ENCODE results near the gene FATE1.
A peak's percentile ranks its signal among the peaks of the same experiment; 100 is the strongest.

Gene FATE1

DNA sequence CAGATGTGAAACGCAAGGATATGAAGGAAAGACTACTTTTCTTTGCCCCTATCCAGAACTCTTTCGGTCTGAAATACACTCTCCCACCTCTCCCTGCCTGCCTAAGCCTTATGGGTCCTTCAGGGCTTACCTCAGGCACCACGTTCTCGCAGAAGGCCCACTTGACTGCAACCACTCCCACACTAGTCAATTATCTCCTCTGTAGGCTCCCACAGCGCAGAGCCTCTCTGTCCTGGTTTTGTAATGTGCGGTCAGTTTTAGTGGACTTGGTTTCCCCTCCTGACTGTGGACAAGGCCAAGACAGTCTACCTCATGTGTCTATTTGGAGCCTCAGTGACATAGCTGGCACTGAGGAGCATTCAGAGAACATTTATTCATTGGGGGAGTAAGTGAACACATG is 29.8 kb downstream of the FATE1 start:
- no peak for DNase-seq

DNA sequence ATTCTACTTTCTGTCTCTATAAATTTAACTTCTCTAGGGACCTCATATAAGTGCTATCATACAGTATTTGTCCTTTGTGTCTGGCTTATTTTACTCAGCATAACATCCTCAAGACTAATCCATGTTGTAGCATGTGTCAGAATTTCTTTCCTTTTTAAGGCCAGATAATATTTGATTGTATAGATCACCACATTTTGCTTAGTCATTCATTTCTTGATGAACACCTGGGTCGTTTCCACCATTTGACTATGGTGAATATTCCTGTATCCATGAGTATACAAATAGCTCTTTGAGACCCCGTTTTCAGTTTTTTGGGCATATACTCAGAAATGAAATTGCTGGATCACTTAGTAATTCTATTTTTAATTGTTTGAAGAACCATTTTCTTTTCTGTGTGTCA is 30.7 kb downstream of the FATE1 start:
- DNase-seq: no peak

DNA sequence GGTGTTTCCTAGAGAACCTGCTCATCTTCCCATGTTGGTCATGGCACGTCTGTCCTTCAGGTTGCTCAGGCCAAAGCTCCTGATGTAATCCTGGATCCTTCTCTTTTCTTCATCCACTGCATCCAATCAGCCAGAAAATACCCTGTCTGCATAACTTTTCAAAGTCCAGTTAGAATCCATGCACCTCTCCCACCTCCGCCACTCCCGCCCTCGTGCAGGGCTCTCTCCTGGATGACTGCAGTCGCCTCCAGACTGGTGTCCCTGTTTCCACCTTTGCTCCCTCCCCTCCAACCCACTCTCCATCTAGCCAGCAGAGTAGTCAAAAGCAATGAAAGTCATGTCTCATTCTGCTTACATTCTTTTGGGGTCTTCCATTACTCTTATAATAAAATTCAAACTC is 34.7 kb downstream of the FATE1 start:
- no peak for DNase-seq

DNA sequence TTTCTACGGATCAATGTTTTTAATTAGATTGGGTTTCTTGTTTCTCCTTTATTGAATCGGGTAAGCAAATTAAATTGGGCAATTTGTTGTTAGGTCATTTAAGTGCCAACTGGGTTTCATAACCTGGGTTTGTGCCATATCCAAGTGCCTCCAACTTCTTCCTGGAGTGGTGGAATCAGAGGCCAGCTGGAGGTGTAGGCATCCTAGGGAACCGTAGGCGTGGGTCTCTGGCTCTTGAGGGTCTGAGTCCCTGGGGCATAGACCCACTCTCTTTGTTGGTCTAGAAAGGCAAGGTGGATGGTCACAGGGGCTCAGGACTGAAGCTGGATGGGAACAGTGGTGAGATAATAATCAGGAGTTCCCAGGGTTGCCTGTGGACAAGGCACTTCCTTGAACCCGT is 37.0 kb downstream of the FATE1 start:
- no peak for DNase-seq

DNA sequence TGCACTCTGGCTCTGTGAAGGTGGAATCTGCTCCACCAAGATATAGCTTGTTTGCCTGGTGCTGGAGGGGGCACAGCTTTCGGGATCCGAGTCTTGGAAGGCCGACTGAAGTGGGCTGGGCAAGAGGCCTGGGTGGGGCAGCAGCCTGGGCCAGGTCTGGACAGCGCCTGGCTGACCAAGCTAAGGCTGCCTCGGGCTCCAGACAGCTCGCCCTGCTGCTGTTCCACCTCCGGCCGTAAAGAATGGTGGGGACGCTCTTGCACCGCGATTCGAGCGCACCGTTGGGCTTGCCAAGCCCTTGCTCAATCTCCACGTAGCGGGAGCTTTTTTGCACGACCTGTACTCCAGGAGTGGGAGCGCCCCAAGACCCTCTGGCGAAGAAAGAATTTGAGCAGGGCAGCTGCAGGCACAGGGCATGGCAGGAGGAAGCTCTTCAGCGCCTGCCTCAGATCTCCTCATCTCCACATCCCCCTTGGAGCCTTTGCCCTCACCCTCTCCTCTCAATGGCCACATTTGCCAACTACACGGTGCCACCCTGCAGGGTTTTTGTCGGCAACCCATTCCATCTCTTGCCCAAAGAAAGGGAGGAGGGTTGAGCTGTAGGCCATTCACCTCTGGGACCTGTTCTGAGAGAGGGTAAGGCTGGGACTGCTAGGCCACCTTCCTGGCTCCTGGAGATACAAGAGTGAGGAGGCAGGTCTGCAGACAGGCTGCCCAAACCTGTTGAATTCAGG is 37.6 kb downstream of the FATE1 start:
- peak; percentile 26 for DNase-seq

DNA sequence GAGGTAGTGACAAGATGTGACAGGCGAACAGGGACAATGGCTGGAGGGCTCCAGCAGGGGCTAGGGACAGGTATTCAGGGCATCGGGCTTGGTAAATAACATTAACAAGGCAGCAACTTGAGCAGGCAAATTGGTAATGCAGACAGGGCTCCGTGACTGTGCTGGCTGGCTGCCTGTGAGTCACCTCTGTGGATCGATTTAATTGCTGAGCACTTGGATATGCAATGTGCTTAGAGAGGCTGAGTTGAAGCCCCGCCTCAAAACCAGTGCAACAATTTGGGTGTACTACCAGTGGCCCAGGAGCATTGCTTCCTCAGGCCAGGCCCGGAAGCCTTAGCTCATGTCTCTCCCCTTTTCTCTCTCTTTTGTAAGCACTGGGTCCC is 38.2 kb downstream of the FATE1 start:
- peak; percentile 63 for DNase-seq

DNA sequence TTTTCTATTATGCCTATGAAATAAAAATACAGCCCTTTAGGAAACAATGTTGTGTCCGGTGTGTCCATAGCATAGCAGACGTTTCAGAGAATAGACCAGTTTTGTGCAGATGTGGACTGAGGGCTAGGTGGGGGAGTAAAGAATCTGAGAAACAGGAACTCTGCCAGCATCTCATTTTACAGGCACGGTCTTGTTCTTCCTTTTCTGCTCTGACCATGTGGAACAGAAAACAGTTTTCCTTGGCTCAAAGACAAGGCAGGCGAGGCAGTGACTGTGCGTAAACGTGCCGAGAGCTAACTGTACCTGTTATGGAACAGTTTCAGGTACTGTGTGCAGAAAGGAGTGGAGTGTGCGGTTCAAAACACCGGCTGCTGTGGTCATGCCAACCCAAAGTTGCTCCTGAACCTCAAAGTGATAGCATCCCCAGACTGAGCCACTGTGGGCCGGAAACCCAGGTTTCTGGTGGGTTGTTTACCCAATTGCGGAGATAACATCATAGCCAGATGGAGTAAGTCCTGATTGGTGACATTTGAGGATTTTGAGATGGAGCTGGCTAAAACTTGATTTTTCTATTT is 38.9 kb downstream of the FATE1 start:
- DNase-seq: peak; percentile 42

DNA sequence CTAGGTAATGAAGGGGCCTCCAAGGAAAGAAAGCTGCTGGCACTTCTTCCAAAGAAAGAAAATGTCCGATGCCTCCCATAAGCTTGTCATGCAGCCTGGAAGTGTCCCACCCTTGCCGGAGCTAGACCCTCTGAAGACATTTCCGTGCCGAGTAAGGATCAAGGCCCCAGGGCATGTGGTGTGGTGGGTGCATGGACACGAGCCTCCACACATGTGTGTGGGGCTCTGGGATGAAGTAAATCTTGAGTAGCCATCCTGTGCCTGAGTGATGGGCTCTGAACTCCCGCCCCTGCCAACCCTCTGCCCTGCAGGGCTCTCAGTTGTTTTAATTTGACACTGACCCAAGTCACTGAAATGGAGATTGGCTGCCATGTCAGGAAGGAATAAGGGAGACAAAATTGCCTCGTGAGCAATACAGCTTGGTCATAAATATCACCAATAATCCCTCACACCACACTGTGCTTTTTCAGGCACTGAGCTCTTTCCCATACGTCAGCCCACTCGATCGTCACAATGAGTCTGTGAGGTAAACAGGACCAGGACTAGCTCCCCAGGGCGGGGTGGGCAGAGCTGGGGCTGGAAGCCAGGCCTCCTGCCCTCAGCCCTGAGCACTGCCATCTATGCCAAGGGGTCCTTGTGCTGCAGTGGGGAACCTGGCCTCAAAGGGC is 43.3 kb downstream of the FATE1 start:
- no peak for DNase-seq

DNA sequence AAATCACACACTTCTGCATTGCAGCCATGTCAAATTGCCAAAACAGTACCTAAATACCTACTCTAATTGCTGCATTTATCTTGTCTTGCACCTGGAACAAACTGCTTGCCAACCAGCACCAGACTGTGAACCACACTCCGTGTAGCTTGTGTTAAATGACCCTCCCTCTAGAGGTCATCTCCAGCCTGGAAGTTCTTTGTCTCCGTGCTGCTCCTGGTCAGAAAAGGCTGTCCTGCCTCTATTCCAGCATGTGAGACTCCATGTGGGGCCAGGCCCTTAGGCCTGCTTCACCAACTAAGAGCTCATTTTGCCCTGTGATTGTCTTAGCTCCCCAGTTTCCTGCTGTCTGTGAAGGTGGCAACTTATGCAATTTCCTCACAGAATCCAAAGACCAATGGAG is 47.0 kb downstream of the FATE1 start:
- DNase-seq: no peak

DNA sequence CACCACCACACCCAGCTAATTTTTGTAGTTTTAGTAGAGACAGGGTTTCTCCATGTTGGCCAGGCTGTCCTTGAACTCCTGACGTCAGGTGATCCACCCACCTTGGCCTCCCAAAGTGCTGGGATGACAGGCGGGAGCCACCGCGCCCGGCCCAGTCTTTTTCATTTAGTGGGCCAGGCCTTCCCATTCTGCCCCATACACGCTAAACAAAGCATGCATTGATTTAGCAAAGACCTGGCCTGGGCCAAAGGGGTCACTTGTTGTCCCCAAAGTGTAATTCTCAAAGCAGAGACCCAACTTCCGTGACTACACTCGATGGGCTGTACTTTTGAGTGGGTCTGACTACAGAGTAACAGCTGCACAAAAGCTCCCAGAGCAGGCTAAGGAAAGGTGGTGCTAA is 47.9 kb downstream of the FATE1 start:
- DNase-seq: no peak

DNA sequence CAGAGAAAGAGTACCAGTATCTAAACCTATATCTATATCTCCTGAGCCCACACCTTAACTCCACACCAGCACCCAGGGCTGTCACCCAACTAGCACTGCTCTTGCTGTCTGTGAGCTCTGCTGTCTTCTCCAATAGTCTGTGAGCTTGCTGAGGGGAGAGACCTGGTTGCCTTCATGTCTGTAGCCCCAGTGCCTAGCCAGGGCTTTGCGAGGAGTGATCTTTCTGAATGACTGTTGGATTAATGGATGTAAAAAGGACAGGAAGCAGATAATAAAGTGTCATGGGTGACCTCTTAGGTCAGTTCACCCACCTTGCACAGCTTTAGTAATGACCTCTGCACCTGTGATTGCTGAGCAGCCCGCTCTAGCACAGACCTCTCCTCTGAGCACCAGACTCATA is 49.2 kb downstream of the FATE1 start:
- DNase-seq: no peak

DNA sequence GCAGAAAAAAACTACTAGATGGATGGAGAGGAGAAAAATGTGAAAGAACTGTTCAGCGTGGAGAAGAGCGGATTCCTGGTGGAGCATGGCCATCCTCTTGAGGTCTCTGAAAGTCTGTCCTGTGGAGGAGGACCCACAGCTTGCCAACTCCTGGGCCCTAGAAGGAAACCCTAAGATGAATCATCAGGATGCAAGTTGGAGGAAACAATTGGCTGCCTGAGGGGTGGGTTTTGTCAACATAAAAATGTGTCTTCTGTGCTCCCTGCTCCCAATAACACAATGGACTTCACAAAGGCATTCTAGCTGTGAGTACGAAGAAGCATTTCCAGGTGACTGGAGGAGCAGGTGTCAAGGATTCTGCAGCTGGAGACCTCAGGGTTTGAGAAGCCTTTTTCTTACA is 55.9 kb downstream of the FATE1 start:
- DNase-seq: no peak
